ENCODE data around the gene APOA4.

DNA sequence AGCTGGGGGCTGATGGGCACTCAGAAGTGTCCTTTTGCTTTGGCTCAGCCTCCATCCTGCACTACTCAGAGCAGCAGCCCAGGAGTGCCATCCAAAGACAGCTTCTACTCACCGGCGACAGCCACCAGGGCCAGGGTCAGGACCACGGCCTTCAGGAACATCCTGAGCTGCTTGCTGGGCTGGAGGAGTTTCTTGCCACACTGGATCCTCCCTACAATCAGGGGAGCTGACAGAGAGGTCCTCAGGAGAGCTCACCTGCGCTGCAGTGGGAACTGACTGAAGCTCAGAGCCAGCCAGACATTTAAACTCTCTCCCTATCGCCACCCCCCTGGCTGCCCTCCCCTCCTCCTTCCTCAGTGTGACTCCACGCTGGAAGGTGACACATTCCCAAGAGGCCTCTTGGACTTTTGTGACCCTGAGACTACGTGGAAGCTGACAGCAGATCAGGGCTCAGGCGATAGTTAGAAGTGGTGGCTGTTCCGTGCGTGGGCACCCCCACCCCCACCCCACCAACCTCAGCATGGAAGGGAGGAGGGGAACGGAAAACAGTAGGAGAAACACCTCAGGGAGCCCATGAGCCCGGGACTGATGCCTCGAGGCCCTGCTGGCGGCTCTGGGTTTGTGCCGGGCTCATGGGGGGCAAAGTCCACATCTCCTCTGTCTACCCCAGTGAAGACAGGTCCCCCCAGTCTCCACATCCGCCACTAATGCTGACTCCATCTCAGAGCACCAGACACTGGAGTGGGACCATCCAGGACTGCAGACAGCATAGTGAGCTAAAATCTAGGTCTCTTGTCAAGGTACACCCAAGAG lies at the start of gene APOA4:
- no peak for TF ChIP-seq YY1 (IDR thresholded peaks at IDR 0.05; ENCODE audit: extremely low read depth, insufficient replicate concordance, low read depth, low read length)
- no peak for TF ChIP-seq TCF7L2 (IDR thresholded peaks at IDR 0.05; ENCODE audit: borderline replicate concordance, extremely low read depth, insufficient read depth, insufficient read length)
- TF ChIP-seq, protein P1, sequence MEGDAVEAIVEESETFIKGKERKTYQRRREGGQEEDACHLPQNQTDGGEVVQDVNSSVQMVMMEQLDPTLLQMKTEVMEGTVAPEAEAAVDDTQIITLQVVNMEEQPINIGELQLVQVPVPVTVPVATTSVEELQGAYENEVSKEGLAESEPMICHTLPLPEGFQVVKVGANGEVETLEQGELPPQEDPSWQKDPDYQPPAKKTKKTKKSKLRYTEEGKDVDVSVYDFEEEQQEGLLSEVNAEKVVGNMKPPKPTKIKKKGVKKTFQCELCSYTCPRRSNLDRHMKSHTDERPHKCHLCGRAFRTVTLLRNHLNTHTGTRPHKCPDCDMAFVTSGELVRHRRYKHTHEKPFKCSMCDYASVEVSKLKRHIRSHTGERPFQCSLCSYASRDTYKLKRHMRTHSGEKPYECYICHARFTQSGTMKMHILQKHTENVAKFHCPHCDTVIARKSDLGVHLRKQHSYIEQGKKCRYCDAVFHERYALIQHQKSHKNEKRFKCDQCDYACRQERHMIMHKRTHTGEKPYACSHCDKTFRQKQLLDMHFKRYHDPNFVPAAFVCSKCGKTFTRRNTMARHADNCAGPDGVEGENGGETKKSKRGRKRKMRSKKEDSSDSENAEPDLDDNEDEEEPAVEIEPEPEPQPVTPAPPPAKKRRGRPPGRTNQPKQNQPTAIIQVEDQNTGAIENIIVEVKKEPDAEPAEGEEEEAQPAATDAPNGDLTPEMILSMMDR (IDR thresholded peaks at IDR 0.05 in 2 of 3, conservative IDR thresholded peaks at IDR 0.05 in 1 of 3; ENCODE audit: borderline replicate concordance in 1 of 3, insufficient read depth in 1 of 3, low read depth in 2 of 3, low read length in 2 of 3) = no peak
- TF ChIP-seq POLR2AphosphoS5 (IDR thresholded peaks at IDR 0.05; ENCODE audit: low read depth, low read length) = no peak
- TF ChIP-seq ZFX (IDR thresholded peaks at IDR 0.05) = no peak
- TF ChIP-seq, protein P2, sequence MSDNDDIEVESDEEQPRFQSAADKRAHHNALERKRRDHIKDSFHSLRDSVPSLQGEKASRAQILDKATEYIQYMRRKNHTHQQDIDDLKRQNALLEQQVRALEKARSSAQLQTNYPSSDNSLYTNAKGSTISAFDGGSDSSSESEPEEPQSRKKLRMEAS (IDR thresholded peaks at IDR 0.05) = no peak
- no peak for TF ChIP-seq EZH2 (IDR thresholded peaks at IDR 0.05)
- no peak for TF ChIP-seq CEBPB (IDR thresholded peaks at IDR 0.05; ENCODE audit: low read depth)
- no peak for TF ChIP-seq SRF (IDR thresholded peaks at IDR 0.05; ENCODE audit: low read depth)
- TF ChIP-seq, protein P3, sequence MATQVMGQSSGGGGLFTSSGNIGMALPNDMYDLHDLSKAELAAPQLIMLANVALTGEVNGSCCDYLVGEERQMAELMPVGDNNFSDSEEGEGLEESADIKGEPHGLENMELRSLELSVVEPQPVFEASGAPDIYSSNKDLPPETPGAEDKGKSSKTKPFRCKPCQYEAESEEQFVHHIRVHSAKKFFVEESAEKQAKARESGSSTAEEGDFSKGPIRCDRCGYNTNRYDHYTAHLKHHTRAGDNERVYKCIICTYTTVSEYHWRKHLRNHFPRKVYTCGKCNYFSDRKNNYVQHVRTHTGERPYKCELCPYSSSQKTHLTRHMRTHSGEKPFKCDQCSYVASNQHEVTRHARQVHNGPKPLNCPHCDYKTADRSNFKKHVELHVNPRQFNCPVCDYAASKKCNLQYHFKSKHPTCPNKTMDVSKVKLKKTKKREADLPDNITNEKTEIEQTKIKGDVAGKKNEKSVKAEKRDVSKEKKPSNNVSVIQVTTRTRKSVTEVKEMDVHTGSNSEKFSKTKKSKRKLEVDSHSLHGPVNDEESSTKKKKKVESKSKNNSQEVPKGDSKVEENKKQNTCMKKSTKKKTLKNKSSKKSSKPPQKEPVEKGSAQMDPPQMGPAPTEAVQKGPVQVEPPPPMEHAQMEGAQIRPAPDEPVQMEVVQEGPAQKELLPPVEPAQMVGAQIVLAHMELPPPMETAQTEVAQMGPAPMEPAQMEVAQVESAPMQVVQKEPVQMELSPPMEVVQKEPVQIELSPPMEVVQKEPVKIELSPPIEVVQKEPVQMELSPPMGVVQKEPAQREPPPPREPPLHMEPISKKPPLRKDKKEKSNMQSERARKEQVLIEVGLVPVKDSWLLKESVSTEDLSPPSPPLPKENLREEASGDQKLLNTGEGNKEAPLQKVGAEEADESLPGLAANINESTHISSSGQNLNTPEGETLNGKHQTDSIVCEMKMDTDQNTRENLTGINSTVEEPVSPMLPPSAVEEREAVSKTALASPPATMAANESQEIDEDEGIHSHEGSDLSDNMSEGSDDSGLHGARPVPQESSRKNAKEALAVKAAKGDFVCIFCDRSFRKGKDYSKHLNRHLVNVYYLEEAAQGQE (IDR thresholded peaks at IDR 0.05; ENCODE audit: low read depth) = no peak
